Body of pancreas (tissue), 4 donors: ENCODE results near the gene MVD. TPM values are rescaled to one million over a fixed set of nuclear protein-coding genes. Genes with fewer than 3 reads are reported as not detected.

Experiments
- ATAC-seq: fragments of 150-250 bp; one replicate; pipeline ENCODE4 v1.9.1; 2016
- DNase-seq, 4 donors: peaks; one replicate each; pipeline ENCODE4 v3.0.0-alpha.2; 2019
- H3K27ac ChIP-seq, 4 donors: fragments of 200-600 bp; sonication (generic); 1 replicate in 3 of 4; 2 replicates in 1 of 4; pipeline versions ENCODE4 v1.5.1 to v1.6.1; 2016 to 2019; ENCODE audit warnings: mild to moderate bottlenecking in 1 of 4, mixed read lengths in 1 of 4, moderate library complexity in 1 of 4
- H3K27me3 ChIP-seq, 2 donors: fragments of 200-600 bp; sonication (generic); one replicate each; pipeline ENCODE4 v1.6.0; 2016; ENCODE audit warnings: mild to moderate bottlenecking in 1 of 2
- H3K36me3 ChIP-seq, 2 donors: fragments of 200-600 bp; sonication (generic); replicated peaks in 1 of 2; 2 replicates each; pipeline ENCODE4 v1.5.1; 2016; ENCODE audit warnings: low read depth in 2 of 2; ENCODE audit not compliant: insufficient read depth in 1 of 2
- H3K4me1 ChIP-seq: fragments of 200-600 bp; sonication (generic); one replicate; pipeline ENCODE4 v1.6.0; 2016
- H3K4me3 ChIP-seq, 2 donors: fragments of 200-600 bp; sonication (generic); 1 replicate in 1 of 2; 2 replicates in 1 of 2; pipeline ENCODE4 v1.5.1; 2016 to 2019
- H3K9me3 ChIP-seq, 3 donors: fragments of 200-600 bp; sonication (generic); 1 replicate in 2 of 3; 2 replicates in 1 of 3; pipeline ENCODE4 v1.5.1; 2016
- CTCF ChIP-seq, 7 experiments: fragments of 450-650 bp in 4 of 7; fragments of 200-600 bp in 3 of 7; sonication (generic) in 3 of 7; IDR thresholded peaks; one replicate each; pipeline ENCODE4 v1.5.1; 2016 to 2019; ENCODE audit warnings: antibody characterized with exemption in 7 of 7
- POLR2A ChIP-seq, 3 donors: fragments of 450-650 bp; IDR thresholded peaks; one replicate each; pipeline ENCODE4 v1.6.1; 2016; ENCODE audit warnings: antibody characterized with exemption in 3 of 3, mild to moderate bottlenecking in 2 of 3
- WGBS, 2 donors: methylation state at CpG; one replicate each; pipeline ENCODE4 v1.1.5; 2017; 5-methylcytosine and 5-hydroxymethylcytosine counted together
- intact Hi-C: fragments of 100-400 bp; cut with DNase I; formaldehyde crosslinking; loops from one replicate; pipeline ENCODE4 v1.15.1; 2023
- total RNA-seq, 2 donors: library from RNA; depleted of rRNA; stranded (reverse); fragments of >200 nt; gene quantifications; one replicate each; pipeline ENCODE4 v1.1.0, GENCODE V29; 2016

Gene MVD
- total RNA-seq, 2 donors from 2014 or later: 16.9 to 28.7 TPM

GRCh38 chr16:88627531-88628411 is 35.1 kb downstream of the MVD start:
- no peak for DNase-seq
- ATAC-seq: no peak
- TF ChIP-seq CTCF (IDR thresholded peaks at IDR 0.05) (no peak), POLR2A (IDR thresholded peaks at IDR 0.05) (no peak)
- H3K27ac ChIP-seq: no peak overlapping the region
- intact Hi-C loops: no loop called here
- H3K36me3 ChIP-seq: peaks cover 8 to 38% of the 10 kb centered on the region in 2 donors
- no peaks in the 10 kb centered on the region for H3K4me1 ChIP-seq
- H3K9me3 ChIP-seq: no peaks in the 10 kb centered on the region
- H3K27me3 ChIP-seq: no peaks in the 10 kb centered on the region
- H3K4me3 ChIP-seq: no peak overlapping the region
- WGBS, 2 donors: 93 to 99% methylated on average over 17 to 27 of the region's 27 CpGs

GRCh38 chr16:88626646-88627045 is 36.2 kb downstream of the MVD start:
- ATAC-seq: no peak
- TF ChIP-seq POLR2A (IDR thresholded peaks at IDR 0.05) (no peak), CTCF (IDR thresholded peaks at IDR 0.05) (no peak)
- Histone ChIP-seq H3K36me3 (peaks cover 8 to 39% of the 10 kb centered on the region in 2 donors), H3K27me3 (no peaks in the 10 kb centered on the region), H3K9me3 (no peaks in the 10 kb centered on the region), H3K4me1 (no peaks in the 10 kb centered on the region), H3K4me3 (no peak overlapping the region), H3K27ac (no peak overlapping the region)
- intact Hi-C loops: no loop called here
- 94 to 97% methylated on average over 9 of the region's 9 CpGs for WGBS, 2 donors
- DNase-seq: no peak

- no peaks in the 10 kb centered on the region for H3K4me1 ChIP-seq
- H3K27ac ChIP-seq: no peak overlapping the region
- no peaks in the 10 kb centered on the region for H3K27me3 ChIP-seq
- no peak for TF ChIP-seq CTCF (IDR thresholded peaks at IDR 0.05)
- no peak for TF ChIP-seq POLR2A (IDR thresholded peaks at IDR 0.05)
- peaks cover 8 to 27% of the 10 kb centered on the region in 2 donors for H3K36me3 ChIP-seq
- DNase-seq (no peak), ATAC-seq (no peak)
- H3K4me3 ChIP-seq: no peak overlapping the region
- intact Hi-C loops: no loop called here
- WGBS, 2 donors: 85 to 86% methylated on average over 12 to 17 of the region's 17 CpGs
- H3K9me3 ChIP-seq: no peaks in the 10 kb centered on the region
These were observed 37.8 kb downstream of the MVD start for GRCh38 chr16:88624977-88625576.

GRCh38 chr16:88624481-88624880 is 38.4 kb downstream of the MVD start:
- DNase-seq: no peak
- intact Hi-C loops: no loop called here
- TF ChIP-seq POLR2A (IDR thresholded peaks at IDR 0.05) (no peak), CTCF (IDR thresholded peaks at IDR 0.05) (no peak)
- Histone ChIP-seq H3K36me3 (peaks cover 8 to 24% of the 10 kb centered on the region in 2 donors), H3K27me3 (no peaks in the 10 kb centered on the region), H3K4me1 (no peaks in the 10 kb centered on the region), H3K9me3 (no peaks in the 10 kb centered on the region), H3K4me3 (no peak overlapping the region), H3K27ac (no peak overlapping the region)
- no peak for ATAC-seq
- WGBS, 2 donors: 89 to 94% methylated on average over 8 to 12 of the region's 18 CpGs
